A673 (cell line): ENCODE data around the gene ZNF3. TPM values are rescaled to one million over a fixed set of nuclear protein-coding genes. Genes with fewer than 3 reads are reported as not detected.

ENCODE experiments used
- BruUV-seq: library from RNA; stranded (reverse); fragments of 400-500 nt; replicated peaks from 2 replicates; lab custom pipeline; 2021; lab: Mats Ljungman, UMichigan
- CTCF ChIA-PET: fragments of 300-600 bp; sonication (Branson Sonifier 250); formaldehyde crosslinking; loops from one replicate; lab custom pipeline; 2022; ENCODE audit warnings: antibody characterized with exemption; lab: Charles Lee
- POLR2A ChIA-PET: fragments of 300-600 bp; sonication (Branson Sonifier 250); formaldehyde crosslinking; loops from one replicate; lab custom pipeline; 2022; ENCODE audit warnings: antibody characterized with exemption; ENCODE audit not compliant: low non-redundant PET; lab: Charles Lee
- DNase-seq: peaks from one replicate; pipeline ENCODE4 v3.0.0-alpha.2; 2015; ENCODE audit warnings: low spot score
- H3K27ac ChIP-seq: fragments of 200-600 bp; sonication (generic); 2 replicates; pipeline ENCODE4 v1.5.1; 2016; ENCODE audit warnings: mixed run types, low read depth, mild to moderate bottlenecking, mixed read lengths, antibody characterized with exemption, low read length; ENCODE audit not compliant: poor library complexity, severe bottlenecking
- H3K27me3 ChIP-seq: fragments of 200-600 bp; sonication (generic); replicated peaks from 2 replicates; pipeline ENCODE4 v1.6.1; 2017; ENCODE audit warnings: mixed run types, low read depth, mild to moderate bottlenecking, mixed read lengths, antibody characterized with exemption, low read length; ENCODE audit not compliant: insufficient read depth, poor library complexity
- H3K36me3 ChIP-seq: fragments of 200-600 bp; sonication (generic); 2 replicates; pipeline ENCODE4 v1.6.1; 2016; ENCODE audit warnings: mixed run types, mild to moderate bottlenecking, mixed read lengths, antibody characterized with exemption, low read length; ENCODE audit not compliant: insufficient read depth, poor library complexity, severe bottlenecking
- H3K4me1 ChIP-seq: fragments of 200-600 bp; sonication (generic); 2 replicates; pipeline ENCODE4 v1.6.1; 2017; ENCODE audit warnings: mixed run types, mild to moderate bottlenecking, mixed read lengths, antibody characterized with exemption, low read length; ENCODE audit not compliant: insufficient read depth, poor library complexity, severe bottlenecking
- H3K4me3 ChIP-seq: fragments of 200-600 bp; sonication (generic); 2 replicates; pipeline ENCODE4 v1.5.1; 2016; ENCODE audit warnings: low read depth, mixed run types, mild to moderate bottlenecking, mixed read lengths, low read length; ENCODE audit not compliant: poor library complexity, severe bottlenecking
- H3K9me3 ChIP-seq: fragments of 200-600 bp; sonication (generic); 2 replicates; pipeline ENCODE4 v1.6.1; 2016; ENCODE audit warnings: mixed run types, low read depth, mild to moderate bottlenecking, mixed read lengths, antibody characterized with exemption, low read length; ENCODE audit not compliant: poor library complexity, severe bottlenecking
- EZH2 ChIP-seq: fragments of 200-600 bp; sonication (generic); IDR thresholded peaks from 2 replicates; pipeline ENCODE4 v1.6.1; 2017; ENCODE audit warnings: borderline replicate concordance, low read depth, mild to moderate bottlenecking, mixed read lengths, antibody characterized with exemption, low read length; ENCODE audit not compliant: poor library complexity, severe bottlenecking
- intact Hi-C: fragments of 100-400 bp; cut with micrococcal nuclease; formaldehyde crosslinking; loops from one replicate; pipeline ENCODE4 v1.10.0; 2022; ENCODE audit not compliant: unreplicated experiment
- total RNA-seq: library from RNA; stranded (reverse); gene quantifications from 2 replicates; pipeline ENCODE4 v1.2.3, GENCODE V29; 2021
- TF ChIP-seq, protein P1 (sequence below): fragments of 300-800, 200-600 bp; sonication (generic); conservative IDR thresholded peaks from 2 replicates; pipeline ENCODE4 v1.5.1; 2017; ENCODE audit warnings: low read depth, mild to moderate bottlenecking, antibody characterized with exemption, low read length, moderate library complexity, mixed read lengths

ZNF3 gene
- total RNA-seq, 1 experiment from 2014 or later = 50.2 TPM

DNA sequence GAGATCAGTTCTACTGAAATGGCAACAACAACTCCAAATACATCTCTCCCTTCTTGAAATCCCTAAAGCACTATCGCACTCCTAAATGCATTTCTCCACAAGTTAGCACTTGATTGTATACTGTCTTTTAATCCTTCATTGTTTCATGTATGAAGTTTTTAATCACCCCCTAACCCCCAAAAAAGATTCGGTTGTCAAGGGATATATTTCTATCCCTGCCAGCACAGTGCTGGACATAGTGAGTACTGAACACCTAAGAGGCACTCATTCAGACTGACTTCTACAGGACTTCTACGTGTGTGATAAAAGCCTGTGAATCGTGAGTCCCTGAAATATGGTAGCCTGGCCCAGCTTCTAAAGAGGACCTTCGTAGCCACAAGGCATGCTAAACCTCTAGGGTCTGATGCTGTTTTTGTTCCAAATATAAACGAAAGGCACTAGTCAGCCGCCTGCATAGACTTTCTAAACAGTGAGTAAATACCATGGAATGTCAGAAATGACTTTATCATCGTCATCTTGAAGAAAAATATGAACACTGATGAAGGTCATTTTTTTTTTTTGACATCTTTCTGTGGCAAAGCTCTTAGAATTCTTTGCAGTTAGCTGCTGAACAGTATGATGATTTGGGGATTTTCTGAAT lies 46.5 kb downstream of the ZNF3 start:
- TF ChIP-seq, protein P1, sequence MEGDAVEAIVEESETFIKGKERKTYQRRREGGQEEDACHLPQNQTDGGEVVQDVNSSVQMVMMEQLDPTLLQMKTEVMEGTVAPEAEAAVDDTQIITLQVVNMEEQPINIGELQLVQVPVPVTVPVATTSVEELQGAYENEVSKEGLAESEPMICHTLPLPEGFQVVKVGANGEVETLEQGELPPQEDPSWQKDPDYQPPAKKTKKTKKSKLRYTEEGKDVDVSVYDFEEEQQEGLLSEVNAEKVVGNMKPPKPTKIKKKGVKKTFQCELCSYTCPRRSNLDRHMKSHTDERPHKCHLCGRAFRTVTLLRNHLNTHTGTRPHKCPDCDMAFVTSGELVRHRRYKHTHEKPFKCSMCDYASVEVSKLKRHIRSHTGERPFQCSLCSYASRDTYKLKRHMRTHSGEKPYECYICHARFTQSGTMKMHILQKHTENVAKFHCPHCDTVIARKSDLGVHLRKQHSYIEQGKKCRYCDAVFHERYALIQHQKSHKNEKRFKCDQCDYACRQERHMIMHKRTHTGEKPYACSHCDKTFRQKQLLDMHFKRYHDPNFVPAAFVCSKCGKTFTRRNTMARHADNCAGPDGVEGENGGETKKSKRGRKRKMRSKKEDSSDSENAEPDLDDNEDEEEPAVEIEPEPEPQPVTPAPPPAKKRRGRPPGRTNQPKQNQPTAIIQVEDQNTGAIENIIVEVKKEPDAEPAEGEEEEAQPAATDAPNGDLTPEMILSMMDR = no peak
- no peak for TF ChIP-seq EZH2
- Histone ChIP-seq H3K4me3 (no peak overlapping the region), H3K27me3 (no peaks in the 10 kb centered on the region), H3K36me3 (peaks cover 61% of the 10 kb centered on the region), H3K4me1 (no peaks in the 10 kb centered on the region), H3K9me3 (no peaks in the 10 kb centered on the region), H3K27ac (no peak overlapping the region)
- no TSS peak for BruUV-seq
- intact Hi-C loops = no loop called here
- ChIA-PET CTCF (interaction anchor here (0.7 kb wide), 1 partner anchor 45 kb away, joined by 3 read pairs; no protein-coding TSS in a partner anchor), POLR2A (no interaction called here)
- no peak for DNase-seq

DNA sequence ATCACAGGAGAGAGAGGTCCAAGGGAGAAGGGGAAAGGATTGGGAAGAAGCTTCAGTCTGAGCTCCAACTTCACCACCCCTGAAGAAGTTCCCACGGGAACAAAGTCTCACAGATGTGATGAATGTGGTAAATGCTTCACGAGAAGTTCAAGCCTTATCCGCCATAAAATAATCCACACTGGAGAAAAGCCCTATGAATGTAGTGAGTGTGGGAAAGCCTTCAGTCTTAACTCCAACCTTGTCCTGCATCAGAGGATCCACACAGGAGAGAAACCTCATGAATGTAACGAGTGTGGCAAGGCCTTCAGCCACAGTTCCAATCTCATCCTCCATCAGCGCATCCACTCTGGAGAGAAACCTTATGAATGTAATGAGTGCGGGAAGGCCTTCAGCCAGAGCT lies 48.0 kb downstream of the ZNF3 start:
- peaks cover 62% of the 10 kb centered on the region for H3K36me3 ChIP-seq
- CTCF ChIA-PET = interaction anchor here (0.6 kb wide), 1 partner anchor 65 kb away, joined by 5 read pairs; no protein-coding TSS in a partner anchor

DNA sequence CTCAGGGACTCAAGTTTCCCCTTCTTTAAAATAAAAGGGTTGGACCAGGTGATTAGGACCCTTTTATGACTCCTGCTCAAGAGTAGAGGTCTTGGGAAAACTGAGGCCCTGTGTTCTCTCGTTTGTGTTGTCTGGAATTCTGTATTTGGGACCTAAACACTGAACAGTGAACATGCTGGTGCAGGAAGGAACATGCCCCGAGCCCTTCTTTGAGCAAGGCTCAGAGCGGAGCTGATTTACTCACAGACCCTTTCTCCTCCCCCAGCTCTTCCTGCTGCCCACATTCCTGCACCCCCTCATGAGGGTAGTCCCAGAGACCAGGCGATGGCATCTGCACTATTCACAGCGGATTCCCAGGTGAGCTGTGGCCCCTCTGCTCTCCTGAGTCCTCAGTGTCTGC lies 51.9 kb downstream of the ZNF3 start:
- TF ChIP-seq, protein P1 = no peak
- no peak for TF ChIP-seq EZH2
- Histone ChIP-seq H3K4me1 (no peaks in the 10 kb centered on the region), H3K4me3 (no peak overlapping the region), H3K27me3 (no peaks in the 10 kb centered on the region), H3K36me3 (peaks cover 69% of the 10 kb centered on the region), H3K9me3 (no peaks in the 10 kb centered on the region), H3K27ac (no peak overlapping the region)
- ChIA-PET CTCF (interaction anchor here (0.6 kb wide), 1 partner anchor 761 kb away, joined by 6 read pairs; no protein-coding TSS in a partner anchor), POLR2A (interaction anchor here (0.6 to 0.7 kb wide), 2 partner anchors 15 to 63 kb away, joined by 3 to 4 read pairs; no protein-coding TSS in a partner anchor)
- DNase-seq = no peak
- BruUV-seq = no TSS peak
- intact Hi-C loops = no loop called here

More for the DNA sequence above, 48.0 kb downstream of the ZNF3 start:
- no peaks in the 10 kb centered on the region for H3K9me3 ChIP-seq
- H3K4me1 ChIP-seq = no peaks in the 10 kb centered on the region
- POLR2A ChIA-PET = no interaction called here
- no peak overlapping the region for H3K4me3 ChIP-seq
- TF ChIP-seq, protein P1 = no peak
- no peak for TF ChIP-seq EZH2
- no TSS peak for BruUV-seq
- DNase-seq = no peak
- no peak overlapping the region for H3K27ac ChIP-seq
- intact Hi-C loops = no loop called here
- no peaks in the 10 kb centered on the region for H3K27me3 ChIP-seq
